RPMI8226 (cell line): ENCODE measurements around the gene ST3GAL3.

Source experiments
- DNase-seq: peaks from one replicate; pipeline ENCODE4 v3.0.0-alpha.2; 2015

ST3GAL3 gene

DNA sequence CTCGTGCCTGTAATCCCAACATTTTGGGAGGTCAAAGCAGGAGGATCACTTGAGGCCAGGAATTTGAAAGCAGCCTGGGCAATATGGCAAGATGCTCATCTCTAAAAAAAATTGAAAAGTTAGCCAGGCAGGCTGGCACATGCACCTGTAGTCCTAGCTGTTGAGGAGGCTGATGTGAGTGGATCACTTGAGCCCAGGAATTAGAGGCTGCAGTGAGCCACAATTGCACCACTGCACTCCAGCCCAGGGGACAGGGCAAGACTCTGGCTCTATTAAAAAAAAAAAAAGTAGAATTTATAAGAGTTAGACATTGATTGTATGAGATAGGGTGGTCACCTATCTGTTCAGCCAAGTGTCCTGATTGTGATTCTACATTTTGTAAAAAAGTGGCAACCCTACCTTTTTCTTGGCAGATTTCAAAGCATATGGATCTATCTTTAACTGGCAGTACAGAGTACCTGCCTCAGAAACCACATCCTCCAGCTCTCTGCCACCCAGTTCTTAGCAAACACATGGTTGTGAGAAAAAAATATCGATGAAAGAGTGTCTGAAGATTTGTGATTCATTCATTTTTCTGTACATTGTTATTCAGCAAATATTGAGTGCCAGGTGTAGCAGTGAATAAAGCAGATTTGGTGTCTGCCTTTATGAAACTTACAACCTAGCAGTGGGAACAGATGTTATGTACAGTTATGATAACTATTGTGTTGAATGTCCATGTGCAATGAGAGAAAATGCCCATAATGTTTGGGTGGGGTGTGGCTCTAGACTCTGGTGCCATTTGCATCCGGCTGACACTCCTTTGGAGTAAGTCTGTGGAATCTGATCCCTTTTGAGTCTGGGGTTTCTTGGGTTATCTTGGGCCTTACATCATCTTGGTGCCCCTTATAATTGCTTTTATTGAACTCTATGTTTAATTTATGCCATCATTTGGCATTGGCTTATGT lies 82.5 kb downstream of the ST3GAL3 start:
- no peak for DNase-seq

DNA sequence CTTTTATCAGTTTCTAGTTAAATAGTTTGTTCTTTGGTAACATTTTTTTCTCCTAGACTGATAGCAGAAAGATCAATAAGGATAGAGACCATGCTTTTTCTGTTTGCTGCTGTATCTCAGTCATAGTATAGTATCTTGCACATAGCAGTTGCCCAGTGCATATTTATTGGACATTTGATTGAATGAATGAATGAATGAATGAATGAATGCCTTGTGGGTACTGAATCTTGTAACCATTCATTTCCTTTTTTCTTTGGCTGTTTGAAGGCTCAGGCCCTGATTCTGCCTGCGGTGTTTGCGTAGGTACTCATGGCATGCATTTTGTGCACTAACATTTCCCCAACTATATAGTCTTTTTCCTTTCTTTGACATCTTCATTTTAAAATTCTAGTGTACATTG lies 83.9 kb downstream of the ST3GAL3 start:
- no peak for DNase-seq

DNA sequence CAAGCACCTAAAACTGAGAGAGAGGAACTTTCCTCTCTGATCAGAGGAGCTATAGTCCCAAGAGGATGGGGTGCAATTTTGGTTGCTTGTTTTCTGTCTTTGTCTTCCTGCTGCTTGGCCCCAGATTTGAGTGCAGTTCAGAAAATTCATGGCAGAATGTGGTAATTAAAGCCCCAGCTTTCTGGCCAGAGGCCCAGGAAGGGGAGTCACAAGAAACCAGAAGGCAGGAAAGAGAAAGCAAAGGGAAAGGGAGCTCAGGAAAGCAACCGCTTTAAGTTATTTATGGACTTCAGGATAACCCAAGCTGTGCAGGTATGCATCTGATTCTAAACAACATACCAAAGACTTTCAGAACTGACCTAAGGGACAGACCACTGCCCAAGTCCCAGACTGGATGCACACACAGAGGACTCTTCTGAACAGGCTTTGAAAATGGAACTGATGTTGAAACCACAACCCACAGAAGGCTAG lies 88.8 kb downstream of the ST3GAL3 start:
- peak; percentile 33 for DNase-seq

DNA sequence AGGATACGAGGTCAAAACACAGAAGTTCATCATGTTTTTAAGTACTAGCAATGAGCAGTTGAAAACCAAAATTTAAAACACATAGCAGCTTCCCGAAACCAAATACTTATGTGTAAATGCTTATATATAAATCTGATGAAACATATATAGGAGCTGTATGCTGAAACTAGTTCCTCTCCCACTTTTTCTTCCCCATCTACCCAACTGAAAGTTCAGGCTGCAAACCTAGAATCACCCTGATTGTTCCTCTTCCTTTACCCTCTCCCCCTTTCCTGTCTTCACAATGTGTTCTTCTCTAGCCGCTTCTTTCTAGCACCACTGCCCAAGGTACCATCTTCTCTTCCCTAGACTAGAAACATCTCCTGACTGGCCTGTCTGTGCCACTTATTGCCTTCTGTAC lies 90.6 kb downstream of the ST3GAL3 start:
- DNase-seq = no peak

DNA sequence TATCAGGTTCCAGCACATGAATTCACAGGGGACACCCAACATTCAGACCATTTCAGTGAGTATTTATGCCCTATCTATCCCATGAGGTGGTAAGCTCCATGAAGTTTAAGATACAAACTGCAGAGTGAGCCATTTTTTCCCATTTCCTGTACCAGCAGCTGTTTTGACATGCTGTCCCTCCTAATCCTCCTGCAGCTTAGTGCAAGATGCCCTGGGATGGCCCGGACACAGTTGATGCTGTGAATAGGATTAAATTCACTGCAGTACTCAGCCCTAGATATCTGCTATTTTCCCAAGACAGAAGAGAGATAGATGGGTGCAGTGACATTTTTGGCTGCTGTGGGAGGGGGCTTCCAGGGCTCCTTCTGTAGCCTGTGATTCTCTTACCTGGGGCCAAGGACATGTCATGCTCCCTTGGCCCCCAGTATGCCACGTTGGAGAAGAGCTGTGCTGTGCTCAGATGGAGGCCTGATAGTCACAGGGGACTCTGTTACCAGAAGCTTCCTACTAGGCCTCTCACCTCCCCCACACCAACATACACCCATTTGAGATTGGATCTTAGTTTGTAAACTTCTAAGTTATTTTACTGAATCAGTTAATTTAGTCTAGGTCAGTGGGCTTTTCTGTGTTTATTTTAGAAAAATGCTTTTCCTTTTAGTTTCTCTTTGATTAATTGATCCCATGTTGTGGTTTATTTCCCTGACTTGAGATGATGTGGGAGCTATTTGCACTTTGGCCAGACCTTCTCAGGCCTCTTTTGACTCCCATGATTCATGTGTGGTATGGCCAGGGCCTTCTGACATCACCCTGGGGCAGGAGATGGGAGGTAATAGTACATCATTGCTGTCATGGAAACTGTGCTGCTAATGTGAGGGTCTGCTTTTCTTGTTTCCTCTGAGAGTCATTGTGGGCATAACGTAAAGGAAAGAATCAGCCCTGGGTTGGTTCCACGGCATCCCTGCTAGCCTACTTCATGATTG lies 92.6 kb downstream of the ST3GAL3 start:
- DNase-seq = no peak

DNA sequence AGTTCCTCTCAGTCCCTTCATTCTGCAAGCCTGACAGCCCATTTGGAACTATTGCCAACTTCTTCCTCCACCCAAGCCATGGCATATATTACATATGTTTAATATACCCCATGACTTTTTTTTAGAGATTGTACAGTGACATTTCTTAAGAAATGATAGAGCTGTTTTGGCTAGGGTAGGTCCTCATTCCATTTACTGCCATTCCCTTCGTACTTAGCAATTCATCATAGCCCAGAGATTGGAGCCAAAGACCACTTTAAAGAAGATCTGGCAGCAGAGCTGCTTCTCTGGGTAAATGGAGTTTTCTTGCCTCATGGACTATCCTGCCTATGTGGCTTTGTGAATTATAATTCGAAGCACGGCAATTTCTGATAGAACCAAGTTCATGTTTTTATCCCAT lies 93.4 kb downstream of the ST3GAL3 start:
- DNase-seq = no peak

DNA sequence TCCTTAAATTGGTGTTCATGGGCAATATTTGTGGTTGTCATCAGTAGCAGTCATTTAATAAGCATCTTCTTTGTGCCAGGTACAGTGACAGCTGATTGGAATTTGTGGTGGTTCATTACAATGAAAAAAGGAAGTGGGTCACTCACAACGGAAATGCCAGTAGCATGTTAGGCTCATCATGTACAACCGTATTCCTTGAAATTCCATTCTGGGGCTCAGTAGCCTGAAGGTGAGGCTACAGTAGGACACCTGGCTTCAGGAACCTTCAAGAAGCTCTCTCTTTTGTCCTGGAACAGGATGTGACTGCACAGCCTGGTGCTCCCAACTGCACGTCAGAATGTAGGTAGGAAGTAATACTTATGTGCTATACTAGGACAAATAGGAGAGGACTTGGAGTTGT lies 93.9 kb downstream of the ST3GAL3 start:
- no peak for DNase-seq

DNA sequence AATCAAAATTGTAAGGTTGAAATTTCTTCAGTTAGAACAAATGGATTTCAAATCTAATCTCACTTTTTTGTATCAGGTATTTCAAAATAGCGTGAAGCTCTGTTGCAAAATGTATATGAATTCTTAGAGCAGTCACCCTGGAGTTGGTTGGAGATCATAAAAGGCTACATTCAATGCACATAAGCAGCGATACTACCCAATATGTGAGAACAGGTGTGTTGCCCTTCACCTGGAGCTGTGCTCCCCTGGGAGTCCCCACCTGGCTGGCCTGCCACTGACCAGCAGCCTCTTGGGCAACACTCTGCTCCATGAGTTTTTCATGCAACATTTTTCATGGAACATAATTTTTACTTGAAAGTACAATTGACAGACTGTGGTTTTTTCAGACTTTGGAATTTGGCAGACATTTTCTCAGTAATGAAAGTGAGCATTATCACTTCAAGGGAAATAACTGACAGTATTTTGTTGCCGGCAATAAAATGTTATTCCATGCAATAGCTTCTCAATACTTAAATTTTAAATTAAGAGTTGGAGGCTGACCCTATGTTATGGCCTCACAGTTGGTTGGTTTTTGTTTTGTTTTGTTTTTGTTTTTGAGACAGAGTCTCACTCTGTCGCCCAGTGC lies 95.1 kb downstream of the ST3GAL3 start:
- no peak for DNase-seq

DNA sequence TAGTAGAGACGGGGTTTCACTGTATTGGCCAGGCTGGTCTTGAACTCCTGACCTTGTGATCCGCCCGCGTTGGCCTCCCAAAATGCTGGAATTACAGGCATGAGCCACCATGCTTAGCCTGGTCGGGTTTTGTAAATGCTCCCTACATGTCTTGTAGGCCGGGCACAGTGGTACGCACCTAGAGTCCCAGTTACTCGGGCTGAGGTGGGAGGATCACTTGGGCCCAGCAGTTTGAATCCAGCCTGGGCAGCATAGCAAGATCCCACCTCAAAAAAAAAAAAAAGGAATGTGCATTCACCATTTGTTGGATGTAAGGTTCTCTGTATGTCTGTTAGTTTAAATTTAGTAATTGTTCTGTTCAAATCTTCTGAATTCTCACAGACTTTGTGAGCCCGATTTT lies 95.8 kb downstream of the ST3GAL3 start:
- no peak for DNase-seq

DNA sequence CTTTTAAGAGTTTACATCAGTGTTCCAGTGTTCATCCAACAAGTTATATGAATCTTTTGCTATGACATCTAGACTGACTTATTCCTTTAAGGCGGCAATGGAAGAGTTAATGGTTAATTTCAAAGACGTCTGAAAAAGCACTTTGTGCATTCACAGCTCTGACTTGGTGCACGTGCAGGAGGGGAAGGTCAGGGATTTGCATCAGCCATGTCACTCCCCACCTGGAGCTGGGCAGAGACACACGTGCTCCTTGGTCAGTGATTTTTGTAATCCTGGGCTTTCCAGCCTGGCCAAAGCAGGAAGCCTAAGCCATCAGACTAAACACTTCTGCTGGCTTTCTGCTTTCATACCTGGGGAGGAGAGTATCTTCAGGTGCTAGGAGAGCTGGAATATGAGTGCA lies 96.3 kb downstream of the ST3GAL3 start:
- no peak for DNase-seq

DNA sequence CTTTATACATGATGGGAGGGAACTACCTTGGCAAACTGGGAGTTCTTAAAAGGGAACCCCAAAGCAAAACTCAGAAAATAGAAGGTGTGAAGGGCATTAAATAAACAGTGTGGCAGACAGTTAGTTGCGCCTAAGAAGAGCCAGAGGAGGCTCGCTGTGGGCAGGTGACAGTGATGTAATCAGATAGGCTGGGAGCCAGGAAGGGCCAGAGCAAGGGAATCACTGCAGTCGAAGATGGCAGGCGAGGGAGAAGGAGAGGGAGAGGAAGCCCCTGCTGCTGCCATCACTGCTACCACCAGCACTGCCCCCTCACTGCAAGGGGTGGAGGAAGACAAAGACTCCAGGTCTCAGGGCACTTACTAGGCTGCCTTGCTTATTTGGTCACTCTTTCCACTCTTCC lies 97.2 kb downstream of the ST3GAL3 start:
- no peak for DNase-seq

DNA sequence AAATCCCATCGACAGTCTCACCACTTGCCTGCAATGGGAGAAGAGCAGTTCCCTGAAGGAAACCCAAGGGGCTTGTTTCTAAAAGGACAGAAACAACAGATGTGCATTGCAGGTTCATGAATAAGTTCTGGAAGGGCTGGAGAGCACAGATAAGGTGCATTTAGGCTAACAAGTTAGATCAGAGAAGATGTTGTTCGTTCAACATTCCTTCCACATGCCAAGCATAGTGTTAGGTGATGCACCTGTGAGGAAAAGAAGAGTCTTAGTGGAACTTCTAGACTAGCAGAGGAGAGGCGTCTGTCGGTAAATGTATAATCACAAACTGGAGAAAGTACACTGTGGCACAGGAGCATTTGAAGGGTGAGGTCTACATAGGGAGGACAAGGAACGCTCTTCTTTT lies 98.0 kb downstream of the ST3GAL3 start:
- no peak for DNase-seq

DNA sequence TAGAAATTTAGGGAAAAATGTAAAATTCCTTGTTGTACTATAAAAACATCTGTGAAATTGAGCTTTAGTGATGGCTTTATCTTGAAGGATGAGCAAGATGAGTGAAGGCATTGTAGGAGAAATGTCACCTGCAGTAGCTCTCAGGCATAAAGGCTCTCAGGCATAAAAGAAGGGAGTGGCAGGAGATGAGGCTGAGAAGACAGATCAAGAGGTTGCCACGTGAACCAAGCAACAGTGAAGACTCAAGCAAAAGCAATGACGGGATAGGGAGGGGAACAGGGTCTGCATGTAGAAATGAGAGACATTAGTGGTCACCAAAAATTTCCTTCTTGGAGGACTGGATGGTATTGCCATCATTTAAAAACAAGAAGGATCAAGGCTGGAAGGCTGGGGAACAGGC lies 98.8 kb downstream of the ST3GAL3 start:
- no peak for DNase-seq

DNA sequence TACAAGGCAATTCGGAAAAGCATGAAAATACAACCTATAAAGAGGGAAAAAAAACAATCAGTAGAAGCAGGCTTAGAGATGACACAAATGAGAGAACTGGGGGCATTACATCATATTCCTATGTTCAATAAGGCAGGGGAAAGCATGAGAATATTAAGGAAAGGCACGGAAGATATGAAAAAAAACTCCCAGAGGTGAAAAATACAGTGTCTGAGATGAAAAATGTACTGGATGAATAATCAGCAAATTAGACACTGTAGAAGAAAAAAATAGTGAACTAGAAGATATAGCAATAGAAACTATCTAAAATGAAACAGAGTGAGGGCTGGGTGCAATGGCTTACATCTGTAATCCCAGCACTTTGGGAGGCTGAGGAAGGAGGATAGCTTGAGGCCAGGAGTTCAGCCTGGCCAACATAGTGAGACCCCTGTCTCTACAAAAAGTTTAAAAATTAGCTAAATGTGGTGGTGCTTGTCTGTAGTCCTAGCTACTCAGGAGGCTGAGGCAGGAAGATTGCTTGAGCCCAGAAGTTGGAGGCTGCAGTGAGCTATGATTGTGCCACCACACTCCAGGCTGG lies 101.8 kb downstream of the ST3GAL3 start:
- DNase-seq = no peak

DNA sequence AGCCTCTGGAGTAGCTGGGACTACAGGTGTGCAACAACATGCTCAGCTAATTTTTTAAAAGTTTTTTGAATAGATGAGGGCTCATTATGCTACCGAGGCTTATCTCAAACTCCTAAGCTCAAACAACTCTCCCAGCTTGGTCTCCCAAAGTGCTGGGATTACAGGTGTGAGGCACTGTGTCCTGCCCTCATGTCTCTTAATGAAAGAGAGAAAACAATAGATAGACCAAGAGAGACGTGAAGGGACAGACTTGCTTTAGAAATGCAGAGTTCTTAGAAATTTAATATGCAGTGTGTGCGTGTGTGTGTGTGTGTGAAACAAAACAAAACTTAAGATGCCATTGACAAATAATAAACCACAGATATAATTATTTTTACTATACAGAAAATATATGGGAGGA lies 105.2 kb downstream of the ST3GAL3 start:
- DNase-seq = no peak

DNA sequence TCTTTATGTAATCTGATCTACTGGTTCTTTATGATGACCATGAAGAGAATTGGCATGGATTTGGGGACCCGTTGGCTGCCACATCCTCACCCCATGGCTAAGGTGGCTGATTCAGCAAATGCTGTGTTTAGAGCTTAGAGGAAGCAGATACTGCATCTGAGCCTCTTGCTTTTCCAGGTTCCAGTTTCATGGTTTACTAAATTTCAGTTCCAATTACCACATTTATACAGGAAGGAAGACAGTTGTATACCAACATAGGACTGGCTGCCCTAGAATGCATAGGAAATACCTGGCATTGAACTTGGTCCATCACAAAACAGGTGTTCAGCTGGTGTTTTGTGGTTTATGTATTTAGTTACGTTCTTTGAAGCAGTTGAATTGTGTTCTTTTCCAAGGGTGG lies 107.1 kb downstream of the ST3GAL3 start:
- peak; percentile 60 for DNase-seq

DNA sequence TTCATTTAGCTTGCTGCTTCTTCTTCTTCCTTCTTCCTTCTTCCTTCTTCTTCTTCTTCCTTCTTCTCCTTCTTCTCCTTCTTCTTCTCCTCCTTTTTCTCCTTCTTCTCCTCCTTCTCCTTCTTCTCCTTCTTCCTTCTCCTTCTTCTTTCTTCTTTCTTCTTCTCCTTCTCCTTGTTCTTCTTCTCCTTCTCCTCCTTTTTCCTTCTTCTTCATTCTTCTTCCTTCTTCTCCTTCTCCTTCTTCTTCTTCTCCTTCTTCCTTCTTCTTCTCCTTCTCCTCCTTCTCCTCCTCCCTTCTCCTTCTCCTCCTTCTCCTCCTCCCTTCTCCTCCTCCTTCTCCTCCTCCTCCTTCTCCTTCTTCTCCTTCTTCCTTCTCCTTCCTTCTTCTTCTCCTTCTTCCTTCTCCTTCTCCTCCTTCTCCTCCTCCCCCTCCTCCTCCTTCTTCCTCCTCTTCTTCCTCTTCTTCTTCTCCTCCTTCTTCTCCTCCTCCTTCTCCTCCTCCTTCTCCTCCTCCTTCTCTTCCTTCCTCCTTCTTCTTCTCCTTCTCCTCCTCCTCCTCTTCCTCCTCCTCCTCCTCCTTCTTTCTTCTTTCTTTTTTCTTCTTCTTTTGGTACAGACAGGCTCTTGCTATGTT lies 110.1 kb downstream of the ST3GAL3 start:
- DNase-seq = no peak

DNA sequence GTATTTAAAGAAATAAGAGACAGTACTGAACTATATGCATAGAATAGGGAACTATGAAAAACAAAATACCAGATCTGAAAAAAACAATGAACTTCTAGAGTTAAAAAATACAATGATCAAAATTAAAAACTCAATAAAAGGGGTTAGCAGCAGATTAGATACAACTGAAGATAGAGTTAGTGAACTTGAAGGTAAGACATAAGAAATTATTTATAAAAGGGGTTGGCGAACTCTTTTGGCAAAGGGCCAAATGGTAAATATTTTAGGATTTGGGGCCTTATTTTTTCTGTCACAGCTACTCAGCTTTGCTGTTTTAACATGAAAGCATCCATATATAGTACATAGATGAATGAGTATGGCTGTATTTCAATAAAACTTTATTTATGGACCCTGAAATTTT lies 111.4 kb downstream of the ST3GAL3 start:
- DNase-seq = no peak

DNA sequence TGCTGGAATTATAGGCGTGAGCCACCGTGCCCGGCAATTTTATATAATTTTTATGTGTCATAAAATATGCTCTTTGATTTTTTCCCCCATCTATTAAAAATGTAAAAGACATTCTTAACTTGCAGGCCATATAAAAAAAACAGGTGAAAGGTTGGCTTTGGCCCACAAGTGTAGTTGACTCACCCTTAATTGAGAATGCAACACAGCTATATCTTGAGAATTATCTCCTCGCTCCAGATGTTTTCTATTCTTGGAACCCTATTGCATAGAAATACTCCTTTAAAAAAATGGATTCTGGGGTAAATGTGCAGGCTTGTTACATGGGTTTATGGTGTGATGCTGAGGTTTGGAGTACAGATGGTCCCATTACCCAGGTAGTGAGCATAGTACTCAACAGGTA lies 112.0 kb downstream of the ST3GAL3 start:
- DNase-seq = no peak

DNA sequence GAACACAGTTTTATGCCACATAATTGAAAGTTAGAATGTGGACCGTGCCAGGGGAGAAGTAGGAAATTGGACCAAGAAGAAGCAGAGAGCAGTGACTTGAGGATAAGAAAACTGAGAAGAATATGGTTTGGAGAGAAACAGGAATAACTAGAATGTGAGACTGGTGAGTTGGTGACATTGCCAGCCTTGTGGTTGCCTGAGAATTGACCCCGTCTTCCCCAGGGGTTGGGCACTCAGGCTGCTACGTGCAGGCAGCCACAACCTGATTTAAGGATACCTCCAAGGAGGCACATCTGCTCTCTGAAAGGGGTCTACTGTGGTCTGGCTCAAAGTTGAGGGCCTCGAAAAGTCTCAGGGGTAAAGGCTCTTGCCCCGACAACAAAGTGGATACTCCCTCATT lies 114.1 kb downstream of the ST3GAL3 start:
- no peak for DNase-seq

DNA sequence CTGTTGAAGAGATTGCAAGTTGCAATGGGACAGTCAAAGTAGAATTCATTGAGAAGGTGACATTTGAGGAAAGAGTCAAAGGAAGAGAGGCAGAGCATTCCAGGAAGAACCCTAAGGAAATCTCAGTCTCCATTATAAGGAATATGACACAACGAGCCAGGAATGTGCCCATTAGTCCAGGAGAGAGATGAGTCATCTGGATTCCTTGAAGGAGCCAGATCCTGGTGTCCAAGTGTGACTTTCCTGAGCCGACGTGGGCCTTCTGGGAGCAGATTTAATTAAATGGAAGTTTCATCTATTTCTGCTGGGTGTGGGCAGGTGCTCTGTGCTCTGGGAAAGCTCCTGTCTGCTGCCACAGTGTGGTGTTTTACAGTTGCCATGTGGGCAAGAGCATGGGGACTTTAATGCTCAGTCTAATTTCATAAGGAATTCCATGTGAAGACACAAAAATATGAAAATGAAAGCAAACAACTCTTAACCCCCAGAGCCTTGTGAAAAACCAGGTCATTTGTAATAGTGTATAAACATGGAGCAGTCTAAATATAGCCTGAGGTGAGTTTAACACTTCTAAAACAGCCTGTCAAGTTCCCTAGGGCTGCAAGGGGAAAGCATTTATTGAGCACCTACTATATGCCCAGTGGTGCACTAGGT lies 114.8 kb downstream of the ST3GAL3 start:
- peak; percentile 15 for DNase-seq

DNA sequence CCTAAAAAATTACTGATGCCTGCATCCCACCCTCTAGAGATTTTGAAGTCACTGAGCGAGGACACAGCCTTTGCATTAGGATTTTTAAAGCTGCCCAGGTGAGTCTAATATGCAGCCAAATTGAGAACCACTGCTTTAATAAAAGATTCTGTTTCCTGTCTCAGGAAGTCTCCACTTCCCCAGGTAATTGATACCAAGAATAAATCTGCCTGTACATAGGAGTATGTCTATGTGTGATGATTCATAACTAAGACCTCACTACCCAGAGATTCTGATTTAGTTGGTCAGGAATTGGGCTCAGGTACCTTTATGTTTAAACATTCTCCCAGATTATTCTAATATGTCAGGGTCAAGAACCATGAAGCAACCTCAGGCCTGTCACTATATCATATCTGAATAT lies 117.5 kb downstream of the ST3GAL3 start:
- no peak for DNase-seq
